GM19328 (cell line): Measurements from ENCODE around the gene CREB3L2.
"Not testable (repeated sequence)": the region's sequence is repeated elsewhere in the genome, so short reads cannot be mapped to it uniquely, and the experiment has no call there.

Experiments used
- ATAC-seq: cut with Tn5 transposase; IDR thresholded peaks from one replicate; pipeline ENCODE4 v1.9.1; 2021; ENCODE audit warnings: mild to moderate bottlenecking, moderate library complexity; ENCODE audit not compliant: unreplicated experiment

Gene CREB3L2

GRCh38 chr7:137847568-137848050 is 154.3 kb downstream of the CREB3L2 start:
- ATAC-seq: no peak

GRCh38 chr7:137846827-137847567 is 154.9 kb downstream of the CREB3L2 start, which contains the start of gene DGKI:
Gene DGKI (minus strand): TSS chr7:137846974.
- ATAC-seq: no peak

DNA sequence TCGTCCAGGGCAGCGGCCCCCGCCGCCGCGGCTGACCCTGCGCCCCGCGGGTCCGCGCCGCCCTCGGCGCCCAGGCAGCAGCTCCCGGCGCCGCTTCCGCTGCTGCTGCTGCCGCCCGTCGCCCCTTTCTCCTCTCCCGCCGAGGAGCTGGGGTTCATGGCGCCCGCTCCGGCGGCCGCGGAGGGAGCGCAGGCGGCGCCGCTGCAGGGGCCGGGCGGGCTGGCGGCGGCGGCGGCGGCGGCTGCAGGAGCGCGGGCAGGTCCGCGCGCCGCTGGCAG is 155.4 kb downstream of the CREB3L2 start:
- ATAC-seq: no peak

DNA sequence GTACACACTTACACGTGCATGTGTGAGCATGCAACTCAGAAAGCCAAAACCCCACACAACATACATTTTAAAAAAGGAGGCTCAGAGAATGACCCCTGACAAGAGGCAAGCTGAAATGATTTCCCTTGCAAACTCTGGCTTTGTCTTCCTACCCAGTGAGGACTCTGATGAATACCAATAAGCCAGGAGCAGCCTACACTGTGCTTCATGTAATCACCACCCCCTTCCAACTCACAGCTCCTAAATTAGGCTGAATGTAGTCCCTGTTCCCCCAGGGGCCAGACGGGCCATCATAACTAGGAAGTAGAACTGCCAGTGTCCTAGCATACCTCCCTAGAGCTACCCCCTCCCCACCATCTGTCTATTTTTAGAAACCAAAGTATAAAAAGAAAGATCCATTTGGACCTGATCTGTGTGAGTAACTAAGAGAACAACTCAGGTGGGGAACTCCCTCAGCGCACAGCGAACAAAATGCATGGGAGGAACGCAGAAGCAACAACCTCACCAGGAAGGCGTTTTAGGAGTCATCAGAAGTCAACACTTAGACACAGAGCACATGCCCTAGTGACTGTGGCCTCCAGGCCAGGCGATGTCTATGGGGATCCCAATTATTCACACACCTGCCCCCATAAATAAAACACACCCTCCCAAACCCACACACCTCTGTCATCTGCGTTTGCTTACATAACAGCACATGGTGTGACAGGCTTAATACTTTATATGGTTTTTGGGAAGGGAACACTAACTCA is 157.0 kb downstream of the CREB3L2 start:
- no peak for ATAC-seq

- ATAC-seq: no peak
Measured at GRCh38 chr7:137839903-137840779, 161.7 kb downstream of the CREB3L2 start.

DNA sequence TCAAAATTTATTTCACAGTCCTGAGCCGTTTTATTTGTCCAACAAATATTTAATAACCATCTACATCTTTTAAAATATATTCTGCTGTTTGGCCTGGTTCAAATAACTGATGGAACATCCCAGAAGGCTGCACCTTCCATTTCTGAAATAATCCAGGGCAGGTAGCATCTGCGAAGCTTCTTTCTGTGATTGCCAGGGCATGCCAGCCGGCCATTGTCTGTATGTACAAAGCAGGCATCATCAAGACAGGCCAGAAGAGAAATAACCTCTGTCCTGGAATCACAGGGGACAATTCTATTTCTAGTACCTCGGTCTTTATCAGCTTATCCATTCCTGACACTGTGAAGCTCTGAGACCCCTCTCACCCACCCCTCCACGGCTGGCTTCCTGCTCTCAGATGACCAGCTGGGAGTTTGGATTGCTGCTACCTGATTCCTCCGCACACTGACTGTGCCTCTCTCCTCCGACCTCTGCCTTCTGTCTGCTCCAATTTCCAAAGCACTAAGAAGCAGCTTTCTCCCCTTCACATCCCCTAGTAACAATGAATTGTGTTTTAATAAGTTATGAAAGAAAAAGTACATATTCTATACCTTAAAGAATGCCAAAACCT is 163.1 kb downstream of the CREB3L2 start:
- no peak for ATAC-seq

DNA sequence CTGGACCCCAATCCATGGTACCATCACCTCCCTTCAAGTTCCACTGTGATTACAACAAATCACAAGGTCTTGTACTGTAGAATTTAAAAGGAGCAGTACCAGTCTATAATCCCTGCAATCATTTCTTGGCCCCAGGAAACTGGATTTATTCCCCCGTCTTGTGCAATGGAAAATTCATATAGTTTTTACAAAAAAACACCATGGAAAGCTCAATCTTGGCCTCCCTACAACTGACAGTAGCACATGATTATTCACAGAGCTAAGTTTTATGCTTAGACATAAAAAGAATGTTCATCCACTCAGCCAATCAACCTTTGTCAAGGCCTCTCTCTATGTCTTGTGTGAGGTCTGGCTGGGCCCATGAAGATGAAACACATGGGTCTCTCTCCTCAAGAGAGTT is 165.3 kb downstream of the CREB3L2 start:
- ATAC-seq: no peak

GRCh38 chr7:137836113-137836509 is 165.8 kb downstream of the CREB3L2 start:
- ATAC-seq: no peak

- no peak for ATAC-seq
Measured at GRCh38 chr7:137835486-137836112, 166.3 kb downstream of the CREB3L2 start.

DNA sequence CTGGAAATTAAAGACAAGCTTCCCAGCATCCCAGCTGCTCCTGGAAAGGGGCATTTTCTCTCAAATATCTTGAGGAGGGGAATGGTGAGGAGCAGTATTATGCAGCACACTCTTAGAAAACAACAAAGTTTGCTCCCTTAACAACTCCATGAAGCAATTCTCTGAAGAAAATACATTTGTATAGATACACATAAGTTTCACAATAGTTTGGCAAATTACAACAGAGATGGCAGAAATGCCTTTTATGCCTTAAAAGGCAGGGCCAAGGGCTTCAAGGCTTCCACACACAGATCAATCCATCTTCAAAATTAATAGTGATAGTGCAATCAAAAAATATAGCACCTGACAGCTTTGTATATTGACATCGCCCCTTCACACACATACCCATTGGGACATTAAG is 167.3 kb downstream of the CREB3L2 start:
- ATAC-seq: no peak

- ATAC-seq: not testable (repeated sequence)
Measured at GRCh38 chr7:137832990-137833389, 168.9 kb downstream of the CREB3L2 start.

- ATAC-seq: no peak
Measured at GRCh38 chr7:137832382-137832781, 169.5 kb downstream of the CREB3L2 start.

DNA sequence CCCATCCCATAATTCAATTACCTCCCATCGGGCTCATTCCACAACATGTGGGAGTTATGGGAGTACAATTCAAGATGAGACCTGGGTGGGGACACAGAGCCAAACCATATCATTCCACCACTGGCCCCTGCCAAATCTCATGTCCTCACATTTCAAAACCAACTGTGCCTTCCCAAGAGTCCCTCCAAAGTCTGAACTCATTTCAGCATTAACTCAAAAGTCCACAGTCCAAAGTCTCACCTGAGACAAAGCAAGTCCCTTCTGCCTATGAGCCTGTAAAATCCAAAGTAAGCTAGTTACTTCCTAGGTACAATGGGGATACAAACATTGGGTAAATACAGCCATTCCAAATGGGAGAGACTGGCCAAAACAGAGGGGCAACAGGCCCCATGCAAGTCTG is 170.3 kb downstream of the CREB3L2 start:
- not testable (repeated sequence) for ATAC-seq

- ATAC-seq: no peak
Measured at GRCh38 chr7:137829337-137829992, 172.4 kb downstream of the CREB3L2 start.

DNA sequence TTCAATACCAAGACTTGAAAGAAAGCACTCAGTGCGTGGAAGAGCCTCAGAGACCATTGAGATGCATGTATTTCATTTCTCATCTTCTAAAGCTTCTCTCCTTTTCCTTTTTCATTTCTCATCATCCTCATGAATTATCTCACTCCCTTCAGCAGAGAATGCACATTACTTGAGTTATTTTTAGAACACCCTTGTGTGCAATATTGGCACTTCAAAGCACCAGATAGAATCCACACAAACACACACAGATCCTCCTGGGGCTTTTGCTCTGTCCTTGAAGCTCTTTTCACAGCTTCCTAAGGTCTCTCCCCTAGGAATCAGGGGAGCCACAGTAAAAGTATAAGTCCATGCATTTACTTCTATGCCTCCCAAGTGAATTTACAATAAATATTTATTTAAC is 173.4 kb downstream of the CREB3L2 start:
- ATAC-seq: no peak

- no peak for ATAC-seq
Measured at GRCh38 chr7:137825489-137825888, 176.4 kb downstream of the CREB3L2 start.
